GM12864 (cell line): ENCODE results near the gene ANKRD28.
"Not testable (repeated sequence)": the region's sequence is repeated elsewhere in the genome, so short reads cannot be mapped to it uniquely, and the experiment has no call there.

ENCODE experiments used
- DNase-seq: peaks from one replicate; pipeline ENCODE4 v3.0.0-alpha.2; 2011; ENCODE audit warnings: low read depth
- H3K4me3 ChIP-seq: 2 replicates; pipeline ENCODE4 v1.5.1; 2011; ENCODE audit warnings: mild to moderate bottlenecking, low read depth, low read length, control low read depth
- CTCF ChIP-seq: IDR thresholded peaks from 2 replicates; pipeline ENCODE4 v1.5.1; 2011; ENCODE audit warnings: low read depth, mild to moderate bottlenecking, moderate library complexity, low read length, control low read depth, inconsistent platforms; ENCODE audit errors: missing control alignments

The ANKRD28 gene

GRCh38 chr3:15750143-15750542, 47.6 kb downstream of the ANKRD28 start:
- no peak overlapping the region for H3K4me3 ChIP-seq
- no peak for DNase-seq
- TF ChIP-seq CTCF, result no peak

GRCh38 chr3:15745896-15746295, 51.9 kb downstream of the ANKRD28 start:
- not testable (repeated sequence) for DNase-seq, H3K4me3 ChIP-seq

GRCh38 chr3:15744176-15744575, 53.6 kb downstream of the ANKRD28 start:
- H3K4me3 ChIP-seq, result no peak overlapping the region
- no peak for TF ChIP-seq CTCF
- DNase-seq, result no peak

GRCh38 chr3:15743587-15744009, 54.2 kb downstream of the ANKRD28 start:
- H3K4me3 ChIP-seq, result no peak overlapping the region
- no peak for DNase-seq
- TF ChIP-seq CTCF, result no peak

GRCh38 chr3:15742236-15742635, 55.5 kb downstream of the ANKRD28 start:
- DNase-seq, H3K4me3 ChIP-seq: not testable (repeated sequence)

GRCh38 chr3:15738616-15739005, 59.2 kb downstream of the ANKRD28 start:
- not testable (repeated sequence) for DNase-seq, H3K4me3 ChIP-seq

GRCh38 chr3:15731024-15731423, 66.8 kb downstream of the ANKRD28 start:
- no peak for DNase-seq
- TF ChIP-seq CTCF, result no peak
- no peak overlapping the region for H3K4me3 ChIP-seq

- TF ChIP-seq CTCF, result no peak
- H3K4me3 ChIP-seq, result no peak overlapping the region
- DNase-seq, result no peak
Measured at GRCh38 chr3:15728766-15729165, 69.0 kb downstream of the ANKRD28 start.

GRCh38 chr3:15726881-15727280, 70.9 kb downstream of the ANKRD28 start:
- no peak for TF ChIP-seq CTCF
- no peak for DNase-seq
- no peak overlapping the region for H3K4me3 ChIP-seq
